T47D (cell line): Measurements from ENCODE around the gene CXorf66.
"Not testable (repeated sequence)": the region's sequence is repeated elsewhere in the genome, so short reads cannot be mapped to it uniquely, and the experiment has no call there.

ENCODE experiments used
- DNase-seq, 2 experiments: peaks; one replicate each; pipeline versions ENCODE4 v3.0.0 to v3.0.0-alpha.2; 2011 to 2012; ENCODE audit warnings: low read depth in 1 of 2, low spot score in 1 of 2
- JUND ChIP-seq: IDR thresholded peaks from 2 replicates; pipeline ENCODE4 v1.6.1; 2012; ENCODE audit warnings: low read depth
- in situ Hi-C: cut with HindIII; loops from 2 replicates; pipeline ENCODE4 v1.10.0; 2016; ENCODE audit warnings: low sequenced_read_pairs, low pct_unique_long_range_greater_than_20kb

Gene CXorf66, protein sequence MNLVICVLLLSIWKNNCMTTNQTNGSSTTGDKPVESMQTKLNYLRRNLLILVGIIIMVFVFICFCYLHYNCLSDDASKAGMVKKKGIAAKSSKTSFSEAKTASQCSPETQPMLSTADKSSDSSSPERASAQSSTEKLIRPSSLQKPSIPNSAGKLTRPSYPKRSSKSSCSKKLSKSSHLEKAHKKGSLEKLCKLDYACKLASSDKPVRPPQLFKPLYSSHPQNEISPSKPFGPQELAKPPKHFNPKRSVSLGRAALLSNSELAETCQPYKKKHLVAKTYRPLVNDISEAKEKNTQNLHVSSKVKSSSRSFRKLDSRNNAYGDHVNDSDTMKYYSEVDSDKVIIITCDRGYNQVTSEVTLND

DNA sequence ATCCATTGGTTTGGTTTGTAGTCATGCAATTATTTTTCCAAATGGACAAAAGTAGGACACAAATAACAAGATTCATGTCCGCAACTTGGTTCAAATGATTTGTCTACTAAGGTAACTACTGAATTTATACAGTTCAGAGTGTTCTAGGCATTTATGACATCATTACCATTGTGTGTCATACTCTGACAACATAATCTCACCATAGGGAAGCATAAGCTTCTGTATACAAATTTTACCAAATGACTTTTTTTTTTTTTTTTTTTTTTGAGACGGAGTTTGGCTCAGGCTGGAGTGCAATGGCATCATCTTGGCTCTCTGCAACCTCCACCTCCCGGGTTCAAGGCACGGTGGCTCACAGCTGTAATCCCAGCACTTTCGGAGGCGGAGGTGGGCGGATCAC, at the start of gene CXorf66:
CXorf66 (minus strand) TSS at position 101 of the 400 bp plus-strand sequence; CDS start at position 76, 25 bp downstream.
- TF ChIP-seq JUND, result no peak
- in situ Hi-C loops, result no loop called here
- DNase-seq, result no peak

DNA sequence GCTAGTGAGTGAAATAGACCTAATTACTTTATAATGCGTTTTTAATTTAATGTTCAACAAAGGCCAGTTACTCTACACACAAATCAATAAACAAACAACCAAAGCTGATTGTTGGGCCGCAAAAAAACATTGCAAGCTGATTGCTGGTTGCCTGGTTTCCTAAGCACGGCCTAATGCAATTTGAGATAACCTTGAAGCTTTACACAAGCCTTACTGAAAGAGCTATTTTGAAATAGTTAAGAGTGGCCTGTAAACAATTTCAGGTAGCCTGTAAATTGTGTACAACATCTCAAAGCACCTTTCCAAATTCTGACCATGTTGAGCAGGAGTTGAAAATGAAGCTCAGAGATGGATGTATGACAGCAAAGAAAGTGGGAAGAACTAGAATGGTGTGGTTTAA, 17.5 kb upstream of the CXorf66 start:
- in situ Hi-C loops, result no loop called here

DNA sequence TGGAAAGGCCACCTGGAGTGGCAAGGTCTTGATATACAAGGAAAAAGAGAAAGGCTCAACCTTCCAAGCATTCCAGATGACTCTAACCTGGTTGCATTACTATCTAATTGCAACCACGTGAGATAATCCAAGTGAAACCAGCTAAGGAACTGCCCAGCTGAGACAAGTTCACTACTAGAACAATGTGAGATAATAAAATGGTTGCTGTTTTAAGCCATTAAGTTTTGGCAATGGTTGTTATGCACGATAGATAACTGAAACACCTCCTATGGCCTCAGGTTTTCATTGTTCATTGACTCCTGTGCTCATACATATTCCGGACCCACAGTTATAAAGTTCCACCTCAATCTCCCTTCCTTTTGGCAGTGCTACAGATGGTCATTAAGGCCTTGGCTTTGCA, 9.2 kb upstream of the CXorf66 start:
- TF ChIP-seq JUND, result no peak
- DNase-seq, result no peak
- in situ Hi-C loops, result no loop called here

More for the DNA sequence above, 17.5 kb upstream of the CXorf66 start:
- TF ChIP-seq JUND, result no peak
- DNase-seq, result no peak

DNA sequence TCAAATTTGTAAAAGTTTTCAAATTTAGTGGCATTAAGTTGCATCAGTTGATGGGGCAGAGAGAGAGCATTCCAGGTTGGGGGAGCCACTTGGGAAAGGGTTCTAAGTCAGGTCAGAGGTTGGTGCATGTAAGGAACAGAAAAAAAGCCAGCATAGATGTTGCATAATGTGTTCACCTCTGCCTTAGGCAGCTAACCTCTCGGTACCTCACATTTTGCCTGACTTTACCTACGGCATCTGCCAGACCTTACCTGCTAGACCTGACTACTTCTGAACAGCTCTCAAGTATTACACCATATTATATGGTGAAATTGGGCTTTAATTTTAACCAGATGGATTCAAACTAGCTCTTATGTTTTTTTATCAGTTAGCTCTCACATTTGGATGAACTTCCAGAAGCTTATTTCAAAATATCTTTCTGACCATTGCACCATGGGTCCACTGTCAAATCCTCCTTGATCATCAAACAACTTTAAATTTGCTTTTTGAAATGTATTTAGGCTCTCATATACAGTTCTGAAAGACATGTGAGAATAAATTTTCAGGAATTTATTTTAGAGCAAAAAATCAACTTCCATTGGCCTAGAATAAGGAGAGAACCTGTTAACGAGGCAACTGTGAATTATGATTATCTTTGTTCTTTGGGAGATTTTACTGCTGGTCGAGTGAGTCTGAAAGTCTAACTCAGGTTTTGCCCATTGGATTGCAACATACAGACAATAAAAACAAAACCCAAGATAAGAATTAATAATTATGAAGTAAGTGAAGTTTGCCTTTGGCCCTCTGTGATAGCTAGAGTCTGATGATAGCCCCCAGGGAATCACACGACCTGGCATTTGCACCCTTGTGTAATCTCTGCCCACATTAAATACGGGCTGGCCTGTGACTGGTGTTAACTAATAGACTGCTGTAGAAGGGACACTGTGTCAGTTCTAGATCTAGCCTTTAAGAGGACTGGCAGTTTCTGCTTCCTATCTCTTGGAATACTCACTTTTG, 7.6 kb upstream of the CXorf66 start:
- DNase-seq, result no peak
- TF ChIP-seq JUND, result no peak
- in situ Hi-C loops, result no loop called here

DNA sequence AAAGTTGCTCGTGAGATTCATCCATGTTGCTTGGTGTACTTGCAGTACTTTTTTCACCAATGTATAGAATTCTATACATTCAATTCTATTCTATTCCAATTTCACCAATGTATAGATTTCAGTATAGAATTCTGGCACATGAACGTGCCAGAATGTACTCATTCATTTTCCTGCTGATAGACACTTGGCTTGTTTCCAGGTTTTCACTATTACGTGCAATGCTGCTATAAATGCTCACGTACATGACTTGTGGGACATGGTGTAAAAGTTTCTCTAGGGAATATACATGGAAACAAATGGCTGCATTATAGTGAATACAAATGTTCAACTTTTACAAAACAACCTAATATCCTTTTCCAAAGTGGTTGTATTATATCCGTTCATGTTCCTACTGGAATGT, 6.8 kb upstream of the CXorf66 start:
- TF ChIP-seq JUND, result no peak
- no peak for DNase-seq
- in situ Hi-C loops, result no loop called here

DNA sequence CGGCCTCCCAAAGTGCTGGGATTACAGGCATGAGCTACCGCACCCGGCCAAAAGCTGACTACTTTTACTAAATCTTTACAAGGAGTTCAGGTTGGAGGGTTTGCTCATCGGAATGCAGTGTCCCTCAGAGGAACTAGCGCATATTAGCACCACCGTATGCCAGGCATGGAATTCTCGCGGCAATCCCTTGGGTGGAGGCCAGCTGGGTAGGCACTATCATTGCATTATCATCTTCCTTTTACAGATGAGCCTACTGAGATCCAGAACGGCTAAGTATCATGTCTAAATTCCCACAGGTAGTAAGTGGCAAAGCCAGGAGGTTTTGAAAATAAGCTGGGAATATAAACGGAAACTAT, 6.1 kb upstream of the CXorf66 start:
- DNase-seq, result no peak
- in situ Hi-C loops, result no loop called here
- TF ChIP-seq JUND, result no peak

DNA sequence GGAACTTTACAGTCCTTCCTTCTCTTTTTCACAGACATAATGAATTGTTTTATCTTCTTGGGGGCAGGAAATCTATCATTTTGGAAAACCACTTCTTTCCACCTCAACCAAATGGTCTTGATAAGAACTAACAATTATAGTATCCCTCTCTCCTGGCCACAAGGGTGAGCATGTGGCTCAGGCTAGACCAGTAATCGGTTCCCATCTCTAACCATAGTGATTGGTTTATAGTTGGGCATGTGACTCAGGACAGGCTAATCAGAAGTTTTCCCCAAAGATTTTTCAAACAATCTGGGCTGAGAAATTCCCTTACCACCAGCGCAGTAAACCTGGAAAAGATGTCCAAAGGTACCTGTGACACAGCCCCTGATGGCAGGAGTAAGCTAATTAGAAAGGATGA, 4.0 kb upstream of the CXorf66 start:
- no peak for DNase-seq
- in situ Hi-C loops, result no loop called here
- no peak for TF ChIP-seq JUND

DNA sequence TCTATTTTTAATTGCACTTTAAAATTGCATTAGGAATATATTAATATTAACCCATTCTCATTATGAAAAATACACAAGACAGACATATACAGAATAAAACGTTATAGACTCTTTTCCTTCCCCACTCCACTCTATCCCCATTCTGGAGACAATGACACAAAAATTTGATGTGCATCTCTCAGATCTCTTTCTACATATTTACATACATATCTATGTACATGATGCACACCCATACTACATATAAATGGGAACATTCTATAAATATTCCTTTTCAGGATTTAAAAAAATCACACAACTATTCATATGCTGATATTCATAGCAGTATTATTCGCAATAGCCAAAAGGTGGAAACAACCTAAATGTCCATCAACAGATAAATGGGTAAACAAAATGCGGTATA, 2.4 kb upstream of the CXorf66 start:
- in situ Hi-C loops, result no loop called here
- no peak for DNase-seq
- TF ChIP-seq JUND, result no peak

DNA sequence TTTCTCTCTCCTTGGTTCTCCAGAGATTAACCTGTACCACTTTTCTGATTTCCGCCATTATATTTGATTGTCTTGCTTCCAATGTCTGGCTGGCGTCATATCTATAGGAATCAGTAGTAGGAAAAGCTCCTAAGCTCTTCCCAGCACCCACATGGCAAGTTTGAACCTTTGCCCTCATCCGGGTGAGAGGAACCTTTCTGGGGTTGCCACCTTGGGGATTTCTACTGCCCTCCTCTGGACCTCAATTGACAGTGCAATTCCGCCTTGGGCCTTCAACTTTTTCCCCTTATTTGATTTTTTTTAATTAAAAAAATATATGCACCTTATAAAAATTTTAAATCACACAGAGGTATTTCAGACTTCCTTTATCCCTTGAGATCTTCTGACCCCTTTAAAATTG, 2.0 kb upstream of the CXorf66 start:
- DNase-seq, result no peak
- in situ Hi-C loops, result no loop called here

DNA sequence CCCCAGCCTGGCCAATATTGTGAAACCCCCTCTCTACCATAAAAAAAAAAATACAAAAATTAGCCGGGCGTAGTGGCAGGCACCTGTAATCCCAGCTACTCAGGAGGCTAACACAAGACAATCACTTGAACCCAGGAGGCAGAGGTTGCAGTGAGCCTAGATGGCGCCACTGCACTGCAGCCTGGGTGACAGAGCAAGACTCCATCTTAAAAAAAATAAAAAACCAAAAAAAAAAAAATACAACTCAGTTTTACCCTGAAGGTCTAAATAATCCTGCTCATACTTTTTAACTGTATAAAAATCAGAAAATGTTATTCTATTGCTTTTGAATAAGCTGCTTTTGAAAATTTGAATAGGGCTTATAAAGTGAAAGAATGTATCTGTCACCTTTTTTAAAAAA, 838 bp upstream of the CXorf66 start:
- DNase-seq, in situ Hi-C loops: not testable (repeated sequence)

More for the DNA sequence above, 2.0 kb upstream of the CXorf66 start:
- TF ChIP-seq JUND, result no peak

DNA sequence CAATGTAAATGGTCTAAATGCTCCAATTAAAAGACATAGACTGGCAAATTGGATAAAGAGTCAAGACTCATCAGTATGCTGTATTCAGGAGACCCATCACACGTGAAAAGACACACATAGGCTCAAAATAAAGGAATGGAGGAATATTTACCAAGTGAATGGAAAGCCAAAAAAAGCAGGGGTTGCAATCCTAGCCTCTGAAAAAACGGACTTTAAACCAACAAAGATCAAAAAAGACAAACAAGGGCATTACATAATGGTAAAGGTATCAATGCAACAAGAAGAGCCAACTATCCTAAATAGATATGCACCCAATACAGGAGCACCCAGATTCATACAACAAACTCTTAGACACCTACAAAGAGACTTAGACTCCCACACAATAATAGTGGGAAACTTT, 4.2 kb downstream of the CXorf66 start:
- DNase-seq, in situ Hi-C loops: not testable (repeated sequence)

DNA sequence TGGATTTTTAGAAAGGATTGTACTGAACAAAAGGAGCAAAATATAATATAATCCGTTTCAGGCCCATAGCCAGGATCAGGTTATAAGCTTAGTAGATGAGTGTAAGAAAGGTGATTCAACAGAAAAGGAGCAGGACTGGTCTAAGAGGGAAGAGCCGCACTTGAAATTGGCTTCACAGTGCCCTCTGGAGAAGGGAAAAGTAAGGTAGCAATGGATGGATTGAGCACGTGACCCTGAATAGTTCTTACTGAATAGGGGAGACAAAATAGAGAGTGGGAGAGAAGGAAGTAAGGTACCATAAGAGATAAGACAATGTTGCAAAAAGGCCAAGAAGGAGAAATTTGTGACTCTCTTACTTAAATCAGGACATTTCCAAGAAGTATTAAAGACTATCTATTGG, 15.6 kb downstream of the CXorf66 start:
- no peak for TF ChIP-seq JUND

DNA sequence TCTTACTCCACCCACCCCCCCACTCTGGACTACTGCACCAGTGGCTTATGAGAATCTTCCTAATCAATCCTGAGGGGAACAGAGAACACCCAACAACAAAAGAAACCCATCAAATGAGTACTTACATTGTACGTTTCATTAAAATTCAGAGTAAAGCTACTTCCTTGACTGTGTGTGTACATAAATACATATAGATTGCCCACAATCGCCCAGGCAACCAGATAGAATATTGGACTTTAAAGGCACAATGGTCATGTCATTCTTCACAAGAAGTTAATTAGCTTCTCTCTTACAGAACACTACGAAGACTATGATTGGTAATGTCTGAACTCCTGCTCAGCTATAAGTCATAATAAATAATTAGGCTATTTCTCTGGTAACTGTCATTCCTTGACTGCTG, 20.2 kb downstream of the CXorf66 start:
- TF ChIP-seq JUND, result no peak
- in situ Hi-C loops, result no loop called here
- DNase-seq, result no peak

More for the DNA sequence above, 15.6 kb downstream of the CXorf66 start:
- in situ Hi-C loops, result no loop called here
- no peak for DNase-seq

DNA sequence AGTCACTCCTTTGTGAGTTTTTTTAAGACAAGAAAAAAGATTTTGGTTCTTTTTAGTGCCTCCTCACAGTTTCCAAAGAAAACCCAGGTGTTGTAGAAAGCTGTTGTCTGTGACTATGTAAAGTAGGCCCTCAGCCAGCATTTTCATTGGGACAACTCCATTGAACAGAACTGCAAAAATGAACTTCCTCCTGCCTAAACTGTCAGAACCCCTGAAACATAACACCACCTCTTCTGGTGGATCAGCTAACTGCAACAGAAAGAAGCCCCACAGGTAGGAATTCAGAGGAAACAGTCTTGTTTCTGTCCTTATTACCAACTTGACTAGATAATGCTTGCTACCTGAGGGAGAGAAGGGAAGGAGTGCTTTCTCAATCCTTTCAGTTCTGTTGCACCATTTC, 29.1 kb downstream of the CXorf66 start:
- in situ Hi-C loops, result no loop called here

More for the DNA sequence above, 29.1 kb downstream of the CXorf66 start:
- peak in 1 of 2 experiments; percentile 2 for DNase-seq
- TF ChIP-seq JUND, result no peak
